ENCODE data around the gene SCRN3.

DNA sequence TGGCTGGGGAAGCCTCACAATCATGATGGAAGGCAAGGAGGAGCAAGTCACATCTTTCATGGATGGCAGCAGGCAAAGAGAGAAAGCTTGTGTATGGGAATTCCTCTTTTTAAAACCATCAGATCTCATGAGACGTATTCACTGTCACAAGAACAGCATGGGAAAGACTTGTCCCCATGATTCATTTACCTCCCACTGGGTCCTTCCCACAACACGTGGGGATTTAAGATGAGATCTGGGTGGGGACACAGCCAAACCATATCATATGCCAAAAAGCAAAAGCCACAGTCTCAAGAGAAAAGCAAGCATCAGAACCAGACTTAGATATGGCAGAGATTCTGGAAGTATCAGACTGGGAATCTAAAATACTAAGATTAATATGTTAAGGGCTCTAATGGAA, 30.0 kb upstream of the SCRN3 start:
- TF ChIP-seq CTCF (IDR thresholded peaks at IDR 0.05) (no peak), POLR2A (IDR thresholded peaks at IDR 0.05) (no peak)
